Measurements from ENCODE around the gene CLDND2. TPM values are rescaled to one million over a fixed set of nuclear protein-coding genes. Genes with fewer than 3 reads are reported as not detected.

Gene CLDND2
- total RNA-seq, 1 donor from 2014 or later: not detected

DNA sequence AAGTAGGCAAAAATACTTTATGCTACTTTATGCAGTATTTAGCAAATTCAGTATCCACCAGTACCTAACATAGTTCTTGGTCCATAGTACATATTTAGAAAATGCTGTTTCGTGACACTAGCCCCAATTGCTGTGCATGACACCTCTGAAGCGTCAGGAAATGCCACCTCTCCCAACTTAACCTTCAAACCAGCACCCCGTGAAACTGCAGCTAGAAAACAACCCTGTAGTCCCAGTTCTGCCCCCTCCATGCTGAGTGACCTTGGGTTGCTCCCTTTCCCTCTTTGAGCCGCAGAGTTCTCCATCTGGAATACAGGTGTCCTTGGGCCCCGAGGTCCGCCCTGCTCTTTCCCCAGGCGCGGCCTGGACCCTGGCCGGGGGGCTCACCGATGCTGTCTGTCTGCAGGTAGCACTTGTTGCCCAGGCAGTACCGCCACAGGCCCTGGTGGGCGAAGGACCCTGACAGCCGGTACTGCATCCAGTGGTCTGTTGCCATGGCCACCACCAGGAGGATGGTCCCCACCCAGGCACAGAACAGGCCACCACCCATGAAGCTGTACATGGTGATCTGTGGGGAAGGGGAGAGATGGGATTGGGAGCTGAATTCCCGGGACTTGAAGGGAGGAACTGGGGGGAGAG is 18.2 kb upstream of the CLDND2 start:
- DNase-seq (ENCODE audit: low spot score in 2 of 2) (peak in 1 of 2 donors; percentile 2), FAIRE-seq (no peak)

DNA sequence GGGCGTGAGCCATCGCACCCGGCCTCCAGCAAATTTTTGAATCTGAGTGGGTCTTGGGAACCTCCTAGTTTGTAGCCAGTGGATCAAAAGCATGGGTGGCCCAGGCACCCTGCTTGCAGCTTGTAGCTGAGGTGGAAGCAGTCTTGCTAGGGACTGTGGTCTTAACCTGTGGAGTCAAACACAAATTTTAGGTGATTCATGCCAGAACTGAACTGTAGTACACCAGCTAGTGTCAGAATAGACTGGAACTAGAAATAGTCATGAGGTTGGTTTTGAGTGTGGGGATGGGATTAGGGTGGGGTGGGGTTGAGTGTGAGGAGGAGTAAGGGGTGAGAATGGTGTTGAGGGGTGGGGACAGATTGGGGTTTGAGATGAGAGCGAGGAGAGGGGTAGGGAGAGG is 13.2 kb upstream of the CLDND2 start:
- no peak for DNase-seq (ENCODE audit: low spot score in 2 of 2)
- FAIRE-seq: no peak

DNA sequence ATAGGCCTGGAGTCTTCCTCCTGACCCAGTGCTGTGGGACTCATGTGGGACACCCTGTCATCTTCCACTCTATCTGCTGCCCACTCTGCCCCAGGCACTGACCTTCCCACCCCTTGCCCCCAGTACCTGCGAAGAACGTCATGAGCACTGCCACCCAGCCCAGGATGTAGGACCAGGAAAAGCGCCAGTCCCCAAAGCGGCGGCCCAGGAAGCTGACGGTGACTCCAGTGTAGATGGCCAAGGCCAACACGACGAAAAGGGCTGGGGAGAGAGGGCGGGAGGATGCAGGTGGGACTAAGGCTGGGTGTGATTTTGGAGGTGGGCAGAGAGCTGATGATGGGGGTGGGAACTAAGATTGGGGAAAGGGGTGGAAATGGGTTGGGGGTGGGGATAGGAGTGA is 11.6 kb upstream of the CLDND2 start:
- DNase-seq (ENCODE audit: low spot score in 2 of 2) (no peak), FAIRE-seq (no peak)

- no peak for FAIRE-seq
- DNase-seq (ENCODE audit: low spot score in 2 of 2): no peak
These were observed 8.6 kb upstream of the CLDND2 start for GRCh38 chr19:51377422-51377821.

- FAIRE-seq (no peak), DNase-seq (ENCODE audit: low spot score in 2 of 2) (no peak)
These were observed 6.9 kb upstream of the CLDND2 start for GRCh38 chr19:51375504-51376221.

DNA sequence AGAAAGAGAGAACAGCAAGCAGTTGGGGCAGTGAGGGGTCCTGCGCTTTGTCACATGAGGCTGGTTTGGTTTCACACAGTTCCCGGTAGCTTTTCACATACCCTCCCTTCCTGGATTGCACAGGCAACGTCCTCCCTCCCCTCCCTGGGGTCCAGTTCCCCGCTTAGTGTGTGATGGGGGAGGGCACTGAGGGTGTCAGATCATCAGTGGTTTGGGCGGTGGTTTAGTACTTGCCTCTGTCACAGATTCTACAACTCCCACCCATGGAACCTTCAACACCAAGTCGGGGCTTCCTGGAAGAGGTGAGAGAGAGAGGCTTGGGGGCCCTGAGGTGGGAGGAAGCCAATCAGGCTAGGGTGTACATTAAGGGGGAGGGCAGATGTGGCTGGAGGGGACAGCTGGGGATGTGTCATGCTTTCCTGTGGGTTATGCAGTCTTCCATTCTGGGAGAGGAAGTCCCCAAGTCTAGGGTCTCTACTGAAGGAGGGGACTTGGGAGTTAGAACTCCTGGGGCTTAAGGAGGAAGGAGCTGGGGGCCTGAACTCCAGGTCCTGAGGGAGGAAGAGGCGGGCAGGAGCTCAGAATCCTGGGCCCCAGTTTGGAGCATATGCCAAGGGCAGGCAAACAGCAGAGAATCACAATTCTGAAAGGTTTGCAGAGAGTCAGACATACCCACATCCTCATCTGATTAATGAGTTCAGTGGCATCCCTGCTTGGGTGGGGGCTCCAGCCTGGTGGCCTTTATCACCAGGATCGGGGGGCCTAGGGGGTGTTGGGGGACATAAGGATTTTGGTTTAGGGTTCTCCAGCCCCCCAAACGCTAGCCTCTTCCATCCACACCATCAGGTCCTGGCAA is 4.1 kb upstream of the CLDND2 start, which contains the start of gene NKG7:
NKG7 (minus strand) TSS at position 6 of the 856 bp plus-strand sequence. CDS start 119 bp downstream, outside the sequence.
- FAIRE-seq: no peak
- no peak for DNase-seq (ENCODE audit: low spot score in 2 of 2)

GRCh38 chr19:51372021-51372648 is 3.3 kb upstream of the CLDND2 start:
- DNase-seq (ENCODE audit: low spot score in 2 of 2): no peak
- FAIRE-seq: no peak

DNA sequence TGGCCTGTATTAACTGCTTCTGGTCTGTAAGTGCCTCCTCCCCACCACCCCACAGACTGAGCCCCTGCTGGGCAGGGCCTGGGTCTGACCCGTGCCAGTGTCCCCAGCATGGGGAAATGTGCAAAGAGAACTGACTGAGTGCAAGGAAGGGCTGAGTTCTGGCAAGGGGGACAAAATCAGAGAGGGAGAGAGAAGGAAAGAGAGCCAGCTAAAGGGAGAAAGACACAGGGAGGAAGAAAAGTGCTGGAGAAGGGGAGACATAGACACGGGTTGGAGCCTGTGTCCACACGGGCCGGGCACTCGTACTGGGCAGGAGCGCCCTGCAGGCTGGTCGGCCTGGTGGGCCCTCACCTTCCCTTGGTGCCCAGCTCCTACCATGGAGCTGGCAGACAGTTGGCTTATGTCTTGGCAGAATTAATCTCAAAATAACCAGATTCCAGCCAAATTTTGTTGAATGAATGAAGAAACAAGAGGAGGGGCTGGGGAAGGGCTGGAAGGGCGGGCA is 2.4 kb upstream of the CLDND2 start:
- FAIRE-seq (no peak), DNase-seq (ENCODE audit: low spot score in 2 of 2) (no peak)

DNA sequence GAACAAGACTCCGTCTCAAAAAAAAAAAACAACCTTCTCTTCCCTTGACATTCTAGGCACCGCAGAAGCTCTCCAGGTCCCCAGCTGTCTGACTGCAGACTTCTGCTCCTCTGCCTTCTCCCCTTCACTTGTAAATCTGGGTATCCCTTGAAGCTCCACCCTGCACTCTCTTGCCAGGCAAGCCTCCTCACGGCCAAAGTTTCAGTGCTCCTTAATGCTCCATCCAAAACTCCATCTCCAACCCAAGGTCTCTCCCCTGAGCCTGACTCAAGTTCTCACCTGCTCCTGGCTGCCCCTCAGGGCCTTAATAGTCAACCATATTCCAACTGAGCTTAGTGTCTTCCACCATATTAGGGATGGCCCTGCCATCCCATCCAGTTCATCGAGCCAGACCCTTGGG is 1.4 kb upstream of the CLDND2 start:
- no peak for FAIRE-seq
- no peak for DNase-seq (ENCODE audit: low spot score in 2 of 2)

GRCh38 chr19:51367565-51368365 is 1.0 kb downstream of the CLDND2 start:
- DNase-seq (ENCODE audit: low spot score in 2 of 2) (peak; percentile 95 to 99), FAIRE-seq (no peak)

DNA sequence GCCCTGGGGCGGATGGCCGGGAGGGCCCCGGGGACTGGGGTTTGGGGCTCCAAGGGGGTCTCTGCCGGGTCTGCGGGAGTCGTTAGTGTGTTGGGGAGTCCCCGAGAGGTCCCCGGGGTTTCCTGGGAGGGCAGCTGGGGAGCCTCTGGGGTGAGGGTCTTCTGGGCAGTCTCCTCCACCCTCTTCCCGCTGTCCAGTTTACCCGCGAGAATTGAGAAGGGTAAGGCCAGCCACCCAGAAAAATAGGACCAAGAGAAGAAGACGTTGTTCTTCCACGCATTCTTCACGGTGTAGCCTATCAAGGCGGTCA is 1.6 kb downstream of the CLDND2 start:
- DNase-seq (ENCODE audit: low spot score in 2 of 2) (no peak), FAIRE-seq (no peak)

GRCh38 chr19:51366389-51367254 is 2.2 kb downstream of the CLDND2 start:
- FAIRE-seq (no peak), DNase-seq (ENCODE audit: low spot score in 2 of 2) (peak; percentile 92 to 96)

DNA sequence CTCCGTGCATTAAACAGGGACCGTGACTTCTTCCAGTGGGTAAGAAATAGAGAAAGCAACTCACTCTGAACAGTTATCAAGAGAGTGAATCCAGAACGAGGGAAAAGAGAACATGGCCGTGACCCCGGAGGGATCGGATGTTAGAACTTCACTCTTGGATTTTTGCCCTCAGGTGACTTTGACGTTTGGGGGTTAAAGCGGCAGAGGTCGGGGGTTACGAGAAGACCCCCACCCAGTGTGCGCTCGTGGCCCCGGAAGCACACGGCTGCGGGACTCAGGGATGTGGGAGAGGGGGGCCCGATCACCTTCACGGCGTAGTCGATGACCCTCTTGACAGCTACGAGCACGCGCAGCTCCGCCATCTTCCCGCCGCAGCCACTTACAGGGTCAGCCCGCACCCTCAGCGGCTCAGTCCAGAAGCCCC is 2.8 kb downstream of the CLDND2 start, which contains the start of gene ETFB:
ETFB (minus strand) TSS at position 424 of the 424 bp plus-strand sequence; CDS start at position 362, 62 bp downstream.
- FAIRE-seq (no peak), DNase-seq (ENCODE audit: low spot score in 2 of 2) (no peak)

GRCh38 chr19:51365211-51365964 is 3.4 kb downstream of the CLDND2 start:
- FAIRE-seq: no peak
- DNase-seq (ENCODE audit: low spot score in 2 of 2): no peak

DNA sequence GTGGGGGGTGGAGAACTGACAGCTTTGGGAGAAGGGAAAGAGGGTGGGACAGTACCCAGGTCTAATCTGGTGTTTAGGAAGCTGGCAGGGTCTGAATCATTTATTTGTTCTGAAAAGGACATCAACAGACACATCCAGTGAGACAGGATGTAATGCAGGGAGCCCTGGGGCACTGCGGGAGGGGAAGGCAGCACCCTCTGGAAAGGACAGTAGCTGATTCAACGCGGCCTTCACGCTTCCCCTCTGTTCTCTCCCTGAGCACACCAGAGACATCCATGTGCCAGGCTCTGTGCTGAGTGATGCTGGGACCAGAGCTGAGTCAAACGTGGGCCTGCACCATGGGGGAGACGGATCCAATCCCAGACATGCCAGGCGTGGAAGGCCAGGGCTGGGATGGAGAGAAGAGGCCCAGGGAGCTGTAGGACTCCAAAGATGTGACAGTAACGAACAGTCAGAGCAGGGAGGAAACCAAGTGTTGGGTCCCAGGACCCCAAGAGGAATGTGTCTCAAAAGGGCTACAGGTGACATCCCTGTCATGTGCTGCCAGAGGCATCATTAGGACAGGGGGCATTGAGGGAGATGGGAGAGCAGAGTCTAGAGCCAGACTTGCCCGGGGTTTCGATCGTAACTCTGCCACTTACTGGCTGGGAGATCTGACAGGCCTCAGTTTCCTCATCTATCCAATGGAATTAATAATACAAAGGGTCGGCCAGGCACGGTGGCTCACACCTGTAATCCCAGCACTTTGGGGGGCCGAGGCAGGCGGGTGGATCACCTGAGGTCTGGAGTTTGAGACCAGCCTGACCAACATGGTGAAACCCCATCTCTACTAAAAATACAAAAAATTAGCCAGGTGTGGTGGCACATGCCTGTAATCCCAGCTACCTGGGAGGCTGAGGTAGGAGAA is 4.3 kb downstream of the CLDND2 start:
- FAIRE-seq: no peak

DNA sequence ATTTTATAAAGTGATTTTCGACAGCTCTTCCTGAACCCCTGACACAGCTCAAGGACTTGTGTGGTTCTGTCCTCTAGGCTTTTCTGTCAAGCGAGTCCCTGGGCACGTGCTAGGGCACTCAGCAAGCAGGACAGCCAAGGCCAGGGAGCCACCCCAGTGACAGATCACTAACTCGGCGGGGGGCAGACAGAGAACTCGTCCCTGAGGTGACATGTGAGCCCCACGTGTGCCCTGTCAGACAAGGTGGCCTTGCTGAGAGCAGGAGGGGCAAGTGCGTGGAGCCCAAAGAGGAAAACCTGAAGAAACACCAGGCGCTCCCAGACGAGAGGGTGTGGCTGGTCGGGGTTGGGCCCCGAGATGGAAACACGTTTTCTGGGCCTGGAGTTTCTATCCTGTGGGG is 7.6 kb downstream of the CLDND2 start:
- no peak for FAIRE-seq
- DNase-seq (ENCODE audit: low spot score in 2 of 2): no peak

More for the DNA sequence above, 4.3 kb downstream of the CLDND2 start:
- DNase-seq (ENCODE audit: low spot score in 2 of 2): peak in 1 of 2 donors; percentile 49

DNA sequence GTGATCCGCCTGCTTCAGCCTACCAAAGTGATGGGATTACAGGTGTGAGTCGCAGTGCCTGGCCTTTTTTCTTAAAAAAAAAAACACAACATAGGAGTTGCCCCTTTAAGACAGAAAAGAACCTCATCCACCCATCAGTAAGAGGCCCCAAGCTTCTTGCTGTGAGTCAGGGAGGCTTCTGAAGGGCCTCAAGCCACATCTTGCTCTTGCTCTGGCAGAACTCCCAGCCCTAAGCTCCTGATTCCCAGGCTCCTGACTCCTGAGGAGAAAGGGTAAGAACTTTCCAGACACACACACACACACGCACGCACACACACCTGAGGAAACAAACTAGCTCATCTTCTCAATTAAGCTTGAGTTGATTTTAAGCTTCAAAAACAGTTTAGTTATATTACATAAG is 9.5 kb downstream of the CLDND2 start:
- no peak for DNase-seq (ENCODE audit: low spot score in 2 of 2)

More for the DNA sequence above, 9.5 kb downstream of the CLDND2 start:
- no peak for FAIRE-seq
